HepG2 (cell line): ENCODE data around the gene HS3ST3B1. TPM values are rescaled to one million over a fixed set of nuclear protein-coding genes. Genes with fewer than 3 reads are reported as not detected.

Source experiments
- FOXA1 ChIP-seq, 2 experiments: fragments of 450-650 bp in 1 of 2; sonication (generic) in 1 of 2; formaldehyde crosslinking in 1 of 2; IDR thresholded peaks; 2 replicates each; pipeline versions ENCODE4 v1.4.0 to v1.6.1; 2016 to 2020; ENCODE audit warnings: missing genetic modification reagents in 1 of 2
- FOXA3 ChIP-seq: IDR thresholded peaks from 2 replicates; pipeline ENCODE4 v1.6.1; 2016; ENCODE audit warnings: missing genetic modification reagents, missing compliant biosample characterization
- FOXJ3 ChIP-seq: sonication (generic); formaldehyde crosslinking; IDR thresholded peaks from 2 replicates; pipeline ENCODE4 v1.4.0; 2020; ENCODE audit warnings: missing genetic modification reagents, mild to moderate bottlenecking, borderline replicate concordance
- GATAD2A ChIP-seq: IDR thresholded peaks from 2 replicates; pipeline ENCODE4 v1.6.1; 2016
- HHEX ChIP-seq: IDR thresholded peaks from 2 replicates; pipeline ENCODE4 v1.6.1; 2016; ENCODE audit warnings: control low read depth
- IKZF4 ChIP-seq: sonication (generic); formaldehyde crosslinking; IDR thresholded peaks from 2 replicates; pipeline ENCODE4 v1.5.1; 2020; ENCODE audit warnings: borderline replicate concordance, mild to moderate bottlenecking, low read depth, missing genetic modification reagents; ENCODE audit errors: not compliant biosample characterization
- KMT2B ChIP-seq: IDR thresholded peaks from 2 replicates; pipeline ENCODE4 v1.6.1; 2016; ENCODE audit warnings: missing genetic modification reagents, missing compliant biosample characterization
- NONO ChIP-seq, 2 experiments: fragments of 450-650 bp in 1 of 2; sonication (generic) in 1 of 2; formaldehyde crosslinking in 1 of 2; IDR thresholded peaks in 1 of 2; conservative IDR thresholded peaks in 1 of 2; 2 replicates each; pipeline versions ENCODE4 v1.6.1 to v1.8.0; 2017 to 2022; ENCODE audit warnings: mild to moderate bottlenecking in 1 of 2, missing genetic modification reagents in 1 of 2, moderate library complexity in 1 of 2
- POGZ ChIP-seq: sonication (generic); formaldehyde crosslinking; IDR thresholded peaks from 2 replicates; pipeline ENCODE4 v1.4.0; 2020; ENCODE audit warnings: mild to moderate bottlenecking, missing genetic modification reagents
- SOX13 ChIP-seq, 3 experiments: fragments of 450-650 bp in 1 of 3; sonication (generic) in 1 of 3; formaldehyde crosslinking in 1 of 3; IDR thresholded peaks in 2 of 3; conservative IDR thresholded peaks in 1 of 3; 2 replicates each; pipeline versions ENCODE4 v1.5.0 to v1.6.1; 2016 to 2020; ENCODE audit warnings: antibody characterized with exemption in 1 of 3, mild to moderate bottlenecking in 1 of 3, missing compliant biosample characterization in 1 of 3, missing genetic modification reagents in 1 of 3, moderate library complexity in 1 of 3
- SOX5 ChIP-seq: IDR thresholded peaks from 2 replicates; pipeline ENCODE4 v1.6.1; 2016; ENCODE audit warnings: borderline replicate concordance
- TCF7 ChIP-seq: sonication (generic); IDR thresholded peaks from 2 replicates; pipeline ENCODE4 v1.6.1; 2016; ENCODE audit warnings: antibody characterized with exemption, low read depth
- U2AF1 ChIP-seq: fragments of 200-400 bp; formaldehyde crosslinking; optimal IDR thresholded peaks from 2 replicates; pipeline ENCODE3; 2017; ENCODE audit warnings: mild to moderate bottlenecking, low read depth, low read length
- ZFYVE20 ChIP-seq: sonication (generic); formaldehyde crosslinking; IDR thresholded peaks from 2 replicates; pipeline ENCODE4 v1.8.0; 2023; ENCODE audit warnings: low read depth, mild to moderate bottlenecking, moderate library complexity, missing genetic modification reagents, borderline replicate concordance
- ZNF317 ChIP-seq: sonication (generic); formaldehyde crosslinking; IDR thresholded peaks from 2 replicates; pipeline ENCODE4 v1.5.0; 2020; ENCODE audit warnings: mild to moderate bottlenecking, missing genetic modification reagents
- polyA plus RNA-seq, 8 experiments: library from polyadenylated mRNA; depleted of rRNA in 3 of 8; stranded (reverse) in 7 of 8; unstranded in 1 of 8; fragments of >200 nt; fragmentation: Illumina TruSeq in 4 of 8; extraction: Trizol in 4 of 8; gene quantifications; 2 replicates each; pipeline versions ENCODE4 v1.2.1 to v1.2.3, GENCODE V29; 2011 to 2016; ENCODE audit warnings: low read depth in 4 of 8, missing spikeins in 1 of 8, mixed read lengths in 1 of 8; ENCODE audit not compliant: insufficient read depth in 1 of 8
- total RNA-seq, 5 experiments: library from RNA; depleted of rRNA; stranded (reverse); fragments of >200 nt; fragmentation: Illumina TruSeq; extraction: Trizol; gene quantifications; 2 replicates each; pipeline ENCODE4 v1.2.3, GENCODE V29; 2016; ENCODE audit warnings: low read depth in 1 of 5
- TF ChIP-seq, protein P1 (sequence below): sonication (generic); formaldehyde crosslinking; IDR thresholded peaks from 2 replicates; pipeline ENCODE4 v1.8.0; 2022; ENCODE audit warnings: low read depth, missing genetic modification reagents
- TF ChIP-seq, protein P2 (sequence below): IDR thresholded peaks from 2 replicates; pipeline ENCODE4 v1.6.1; 2016; ENCODE audit warnings: mild to moderate bottlenecking
- TF ChIP-seq, protein P3 (sequence below), 2 experiments: sonication (generic) in 1 of 2; formaldehyde crosslinking in 1 of 2; IDR thresholded peaks; 2 replicates each; pipeline versions ENCODE4 v1.4.0 to v1.6.1; 2018 to 2020; ENCODE audit warnings: missing genetic modification reagents in 2 of 2, borderline replicate concordance in 1 of 2, low read depth in 1 of 2, mild to moderate bottlenecking in 1 of 2, missing biosample characterization in 1 of 2
- TF ChIP-seq, protein P4 (sequence below): IDR thresholded peaks from 2 replicates; pipeline ENCODE4 v1.6.1; 2012; ENCODE audit warnings: inconsistent platforms
- TF ChIP-seq, protein P5 (sequence below): sonication (generic); formaldehyde crosslinking; IDR thresholded peaks from 2 replicates; pipeline ENCODE4 v1.4.0; 2020; ENCODE audit warnings: missing genetic modification reagents

Gene HS3ST3B1
- total and polyA plus RNA-seq, 2 of the 13 experiments (the other 11 are each of a cell fraction or from before 2014, with no cell fraction given): 15.7 to 39.5 TPM

DNA sequence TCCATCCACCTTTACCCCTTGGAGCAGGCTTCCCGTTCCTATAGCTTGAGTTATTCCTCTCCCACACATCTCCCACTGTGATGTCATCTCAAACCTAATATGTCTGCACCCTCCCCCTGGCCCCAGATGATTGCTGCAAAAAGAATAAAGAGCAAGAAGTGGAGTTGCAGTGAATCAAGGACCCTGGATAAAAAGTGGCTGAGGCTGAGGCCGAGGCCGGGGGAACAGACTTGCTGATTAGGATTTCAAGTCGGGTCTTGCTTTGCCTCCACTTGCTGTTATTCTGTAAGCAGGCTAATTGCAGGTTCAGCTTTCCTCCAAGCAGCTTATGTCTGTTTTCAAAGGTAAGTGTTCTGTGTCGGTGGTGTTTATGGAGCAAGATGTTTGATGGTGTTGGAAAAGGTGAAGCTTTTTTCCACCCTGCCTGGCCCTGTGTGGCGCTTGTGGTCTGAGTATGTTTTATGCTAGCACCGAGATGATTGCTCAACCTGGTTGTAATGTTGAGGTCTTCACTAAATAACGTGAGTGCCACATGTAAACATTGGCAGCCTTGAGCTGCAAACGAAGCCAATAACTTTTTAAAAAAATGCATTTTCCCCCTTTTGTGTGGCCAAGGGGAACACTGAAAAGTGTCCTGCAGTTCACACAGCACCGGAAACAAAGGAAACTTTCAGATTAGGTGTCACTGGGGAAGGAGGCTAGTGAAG, 15.4 kb downstream of the HS3ST3B1 start (continued):
- peak; percentile 43; the same call in 1 of the 2 replicates for TF ChIP-seq POGZ (CRISPR knock-in tag)
- TF ChIP-seq FOXA1 (IDR thresholded peaks at IDR 0.05): no peak
- TF ChIP-seq FOXA1 (CRISPR knock-in tag; IDR thresholded peaks at IDR 0.05): peak; percentile 82
- TF ChIP-seq U2AF1: no peak
- peak; percentile 37; the same call in 1 of the 2 replicates for TF ChIP-seq KMT2B
- no peak for TF ChIP-seq TCF7
- TF ChIP-seq, protein P1, sequence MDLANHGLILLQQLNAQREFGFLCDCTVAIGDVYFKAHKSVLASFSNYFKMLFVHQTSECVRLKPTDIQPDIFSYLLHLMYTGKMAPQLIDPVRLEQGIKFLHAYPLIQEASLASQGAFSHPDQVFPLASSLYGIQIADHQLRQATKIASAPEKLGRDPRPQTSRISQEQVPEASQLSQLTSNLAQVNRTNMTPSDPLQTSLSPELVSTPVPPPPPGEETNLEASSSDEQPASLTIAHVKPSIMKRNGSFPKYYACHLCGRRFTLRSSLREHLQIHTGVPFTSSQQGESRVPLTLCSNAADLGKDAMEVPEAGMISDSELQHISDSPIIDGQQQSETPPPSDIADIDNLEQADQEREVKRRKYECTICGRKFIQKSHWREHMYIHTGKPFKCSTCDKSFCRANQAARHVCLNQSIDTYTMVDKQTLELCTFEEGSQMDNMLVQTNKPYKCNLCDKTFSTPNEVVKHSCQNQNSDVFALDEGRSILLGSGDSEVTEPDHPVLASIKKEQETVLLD (CRISPR knock-in tag): 0 out of 2 replicates have a peak, but pooled peaks have one; percentile 15
- TF ChIP-seq, protein P2, sequence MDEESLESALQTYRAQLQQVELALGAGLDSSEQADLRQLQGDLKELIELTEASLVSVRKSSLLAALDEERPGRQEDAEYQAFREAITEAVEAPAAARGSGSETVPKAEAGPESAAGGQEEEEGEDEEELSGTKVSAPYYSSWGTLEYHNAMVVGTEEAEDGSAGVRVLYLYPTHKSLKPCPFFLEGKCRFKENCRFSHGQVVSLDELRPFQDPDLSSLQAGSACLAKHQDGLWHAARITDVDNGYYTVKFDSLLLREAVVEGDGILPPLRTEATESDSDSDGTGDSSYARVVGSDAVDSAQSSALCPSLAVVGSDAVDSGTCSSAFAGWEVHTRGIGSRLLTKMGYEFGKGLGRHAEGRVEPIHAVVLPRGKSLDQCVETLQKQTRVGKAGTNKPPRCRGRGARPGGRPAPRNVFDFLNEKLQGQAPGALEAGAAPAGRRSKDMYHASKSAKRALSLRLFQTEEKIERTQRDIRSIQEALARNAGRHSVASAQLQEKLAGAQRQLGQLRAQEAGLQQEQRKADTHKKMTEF (CRISPR knock-in tag): peak; percentile 58; the same call in 1 of the 2 replicates
- TF ChIP-seq HHEX (CRISPR knock-in tag): peak; percentile 28; the same call in 1 of the 2 replicates
- peak; percentile 78; the same call in 1 of the 2 replicates for TF ChIP-seq SOX5 (CRISPR knock-in tag)
- no peak for TF ChIP-seq NONO (IDR thresholded peaks at IDR 0.05)
- 0 out of 2 replicates have a peak, but pooled peaks have one; percentile 42 for TF ChIP-seq NONO (CRISPR knock-in tag; conservative IDR thresholded peaks at IDR 0.05)
- TF ChIP-seq FOXJ3: peak; percentile 76; the same call in 1 of the 2 replicates
- TF ChIP-seq, protein P3, sequence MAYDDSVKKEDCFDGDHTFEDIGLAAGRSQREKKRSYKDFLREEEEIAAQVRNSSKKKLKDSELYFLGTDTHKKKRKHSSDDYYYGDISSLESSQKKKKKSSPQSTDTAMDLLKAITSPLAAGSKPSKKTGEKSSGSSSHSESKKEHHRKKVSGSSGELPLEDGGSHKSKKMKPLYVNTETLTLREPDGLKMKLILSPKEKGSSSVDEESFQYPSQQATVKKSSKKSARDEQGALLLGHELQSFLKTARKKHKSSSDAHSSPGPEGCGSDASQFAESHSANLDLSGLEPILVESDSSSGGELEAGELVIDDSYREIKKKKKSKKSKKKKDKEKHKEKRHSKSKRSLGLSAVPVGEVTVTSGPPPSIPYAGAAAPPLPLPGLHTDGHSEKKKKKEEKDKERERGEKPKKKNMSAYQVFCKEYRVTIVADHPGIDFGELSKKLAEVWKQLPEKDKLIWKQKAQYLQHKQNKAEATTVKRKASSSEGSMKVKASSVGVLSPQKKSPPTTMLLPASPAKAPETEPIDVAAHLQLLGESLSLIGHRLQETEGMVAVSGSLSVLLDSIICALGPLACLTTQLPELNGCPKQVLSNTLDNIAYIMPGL (CRISPR knock-in tag; IDR thresholded peaks at IDR 0.05; ENCODE audit: borderline replicate concordance in 1 of 2, low read depth in 1 of 2): 0 out of 4 replicates have a peak, but pooled peaks of 1 of the 2 experiments have one; percentile 29
- TF ChIP-seq ZNF317 (CRISPR knock-in tag): 0 out of 2 replicates have a peak, but pooled peaks have one; percentile 34
- peak; percentile 90 for TF ChIP-seq GATAD2A (CRISPR knock-in tag)
- no peak for TF ChIP-seq ZFYVE20
- no peak for TF ChIP-seq IKZF4 (CRISPR knock-in tag)
- TF ChIP-seq, protein P4, sequence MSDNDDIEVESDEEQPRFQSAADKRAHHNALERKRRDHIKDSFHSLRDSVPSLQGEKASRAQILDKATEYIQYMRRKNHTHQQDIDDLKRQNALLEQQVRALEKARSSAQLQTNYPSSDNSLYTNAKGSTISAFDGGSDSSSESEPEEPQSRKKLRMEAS: peak; percentile 50; the same call in 1 of the 2 replicates
- TF ChIP-seq SOX13 (IDR thresholded peaks at IDR 0.05): peak; percentile 51; the same call in 1 of the 2 replicates
- peak in 1 of 2 experiments; percentile 85; a peak in 2 of 4 replicates for TF ChIP-seq SOX13 (CRISPR knock-in tag; conservative IDR thresholded peaks at IDR 0.05 in 1 of 2, IDR thresholded peaks at IDR 0.05 in 1 of 2)
- TF ChIP-seq FOXA3 (CRISPR knock-in tag): peak; percentile 91
- TF ChIP-seq, protein P5, sequence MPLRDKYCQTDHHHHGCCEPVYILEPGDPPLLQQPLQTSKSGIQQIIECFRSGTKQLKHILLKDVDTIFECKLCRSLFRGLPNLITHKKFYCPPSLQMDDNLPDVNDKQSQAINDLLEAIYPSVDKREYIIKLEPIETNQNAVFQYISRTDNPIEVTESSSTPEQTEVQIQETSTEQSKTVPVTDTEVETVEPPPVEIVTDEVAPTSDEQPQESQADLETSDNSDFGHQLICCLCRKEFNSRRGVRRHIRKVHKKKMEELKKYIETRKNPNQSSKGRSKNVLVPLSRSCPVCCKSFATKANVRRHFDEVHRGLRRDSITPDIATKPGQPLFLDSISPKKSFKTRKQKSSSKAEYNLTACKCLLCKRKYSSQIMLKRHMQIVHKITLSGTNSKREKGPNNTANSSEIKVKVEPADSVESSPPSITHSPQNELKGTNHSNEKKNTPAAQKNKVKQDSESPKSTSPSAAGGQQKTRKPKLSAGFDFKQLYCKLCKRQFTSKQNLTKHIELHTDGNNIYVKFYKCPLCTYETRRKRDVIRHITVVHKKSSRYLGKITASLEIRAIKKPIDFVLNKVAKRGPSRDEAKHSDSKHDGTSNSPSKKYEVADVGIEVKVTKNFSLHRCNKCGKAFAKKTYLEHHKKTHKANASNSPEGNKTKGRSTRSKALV (CRISPR knock-in tag): no peak
